GM23338 (cell line): ENCODE results near the gene OMA1. TPM values are rescaled to one million over a fixed set of nuclear protein-coding genes. Genes with fewer than 3 reads are reported as not detected.

ENCODE experiments used
- ATAC-seq: fragments of 200-7000 bp; cut with Tn5 transposase; 3 replicates; pipeline ENCODE4 v1.9.1; 2020
- DNase-seq: peaks from one replicate; pipeline ENCODE4 v3.0.0-alpha.2; 2015; ENCODE audit warnings: low spot score
- H2AFZ ChIP-seq: fragments of 200-600 bp; sonication (generic); 2 replicates; pipeline ENCODE4 v1.8.0; 2016; ENCODE audit warnings: antibody characterized with exemption, mild to moderate bottlenecking, moderate library complexity
- H3F3A ChIP-seq: fragments of 200-600 bp; sonication (generic); replicated peaks from 2 replicates; pipeline ENCODE4 v1.8.0; 2017; ENCODE audit warnings: antibody characterized with exemption, mixed run types, low read depth
- H3K27ac ChIP-seq: fragments of 200-600 bp; sonication (generic); 2 replicates; pipeline ENCODE4 v1.6.1; 2016; ENCODE audit warnings: low read depth
- H3K27me3 ChIP-seq: fragments of 200-600 bp; sonication (generic); 2 replicates; pipeline ENCODE4 v1.8.0; 2016; ENCODE audit warnings: mild to moderate bottlenecking, mixed run types, moderate library complexity; ENCODE audit not compliant: insufficient read depth
- H3K36me3 ChIP-seq: fragments of 200-600 bp; sonication (generic); 2 replicates; pipeline ENCODE4 v1.8.0; 2016; ENCODE audit warnings: mild to moderate bottlenecking; ENCODE audit not compliant: insufficient read depth
- H3K4me1 ChIP-seq: fragments of 200-600 bp; sonication (generic); 2 replicates; pipeline ENCODE4 v1.8.0; 2016; ENCODE audit warnings: mild to moderate bottlenecking, moderate library complexity; ENCODE audit not compliant: insufficient read depth
- H3K4me2 ChIP-seq: fragments of 200-600 bp; sonication (generic); 2 replicates; pipeline ENCODE4 v1.7.1; 2017; ENCODE audit warnings: mixed run types
- H3K4me3 ChIP-seq: fragments of 200-600 bp; sonication (generic); 2 replicates; pipeline ENCODE4 v1.6.1; 2016; ENCODE audit warnings: mixed run types
- H3K79me2 ChIP-seq: fragments of 200-600 bp; sonication (generic); replicated peaks from 2 replicates; pipeline ENCODE4 v1.8.0; 2017; ENCODE audit warnings: mild to moderate bottlenecking; ENCODE audit not compliant: insufficient read depth
- H3K9me2 ChIP-seq: fragments of 200-600 bp; sonication (generic); 2 replicates; pipeline ENCODE4 v1.8.0; 2017; ENCODE audit not compliant: insufficient read depth
- H4K20me1 ChIP-seq: fragments of 200-600 bp; sonication (generic); replicated peaks from 2 replicates; pipeline ENCODE4 v1.8.0; 2017; ENCODE audit warnings: mild to moderate bottlenecking; ENCODE audit not compliant: insufficient read depth
- H3K27ac Mint-ChIP-seq: 2 replicates; pipeline ENCODE4 v1.8.0; 2020; ENCODE audit warnings: inconsistent platforms, mild to moderate bottlenecking, moderate library complexity, mixed read lengths
- H3K27me3 Mint-ChIP-seq: 3 replicates; pipeline ENCODE4 v1.8.0; 2022; ENCODE audit warnings: low read depth, mild to moderate bottlenecking, moderate library complexity, mixed read lengths, inconsistent platforms; ENCODE audit not compliant: insufficient read depth, poor library complexity
- H3K36me3 Mint-ChIP-seq: 3 replicates; pipeline ENCODE4 v1.8.0; 2021; ENCODE audit warnings: low read depth, mild to moderate bottlenecking, inconsistent platforms, moderate library complexity, mixed read lengths
- H3K4me1 Mint-ChIP-seq: 3 replicates; pipeline ENCODE4 v1.8.0; 2020; ENCODE audit warnings: mild to moderate bottlenecking, inconsistent platforms, mixed read lengths
- H3K4me3 Mint-ChIP-seq: 3 replicates; pipeline ENCODE4 v1.8.0; 2021; ENCODE audit warnings: moderate library complexity, mild to moderate bottlenecking, inconsistent platforms, mixed read lengths
- H3K9me3 Mint-ChIP-seq: 3 replicates; pipeline ENCODE4 v1.8.0; 2020; ENCODE audit warnings: moderate library complexity, mild to moderate bottlenecking, inconsistent platforms, mixed read lengths
- CTCF ChIP-seq, 2 experiments: fragments of 200-600 bp in 1 of 2; sonication (generic) in 1 of 2; conservative IDR thresholded peaks; 2 replicates each; pipeline versions ENCODE4 v1.5.1 to v1.6.1; 2016 to 2017; ENCODE audit warnings: antibody characterized with exemption in 2 of 2, low read depth in 2 of 2, mild to moderate bottlenecking in 2 of 2, moderate library complexity in 1 of 2
- EZH2 ChIP-seq: fragments of 200-600 bp; sonication (generic); IDR thresholded peaks from one replicate; pipeline ENCODE4 v1.8.0; 2017; ENCODE audit warnings: antibody characterized with exemption, mild to moderate bottlenecking, low read depth; ENCODE audit not compliant: unreplicated experiment
- JUNB ChIP-seq: IDR thresholded peaks from one replicate; pipeline ENCODE4 v1.6.1; 2016; ENCODE audit warnings: antibody characterized with exemption; ENCODE audit not compliant: unreplicated experiment
- NANOG ChIP-seq: IDR thresholded peaks from 2 replicates; pipeline ENCODE4 v1.6.1; 2016; ENCODE audit warnings: antibody characterized with exemption, borderline replicate concordance
- POLR2AphosphoS5 ChIP-seq: IDR thresholded peaks from 2 replicates; pipeline ENCODE4 v1.6.1; 2016; ENCODE audit warnings: antibody characterized with exemption, low read depth
- STAT1 ChIP-seq: IDR thresholded peaks from one replicate; pipeline ENCODE4 v1.6.1; 2016; ENCODE audit warnings: antibody characterized with exemption; ENCODE audit not compliant: unreplicated experiment
- ZNF114 ChIP-seq: fragments of 250-450 bp; sonication (Bioruptor Pico); IDR thresholded peaks from 2 replicates; pipeline ENCODE4 v1.5.0; 2020; ENCODE audit warnings: mild to moderate bottlenecking, moderate library complexity
- ZNF331 ChIP-seq: fragments of 250-450 bp; sonication (Bioruptor Pico); IDR thresholded peaks from 2 replicates; pipeline ENCODE4 v1.5.0; 2020; ENCODE audit warnings: low read depth, mild to moderate bottlenecking, moderate library complexity
- polyA plus RNA-seq: library from polyadenylated mRNA; unstranded; fragments of >200 nt; fragmentation: Nextera tagmentation; extraction: Ambion mirVana; gene quantifications from 2 replicates; pipeline ENCODE4 v1.2.1, GENCODE V29; 2016
- total RNA-seq: library from RNA; depleted of rRNA; stranded (reverse); fragments of >200 nt; shearing (Covaris generic); gene quantifications from 2 replicates; pipeline ENCODE4 v1.2.3, GENCODE V29; 2014
- TF ChIP-seq, protein P1 (sequence below): IDR thresholded peaks from one replicate; pipeline ENCODE4 v1.6.1; 2018; ENCODE audit warnings: antibody characterized with exemption; ENCODE audit not compliant: unreplicated experiment
- TF ChIP-seq, protein P2 (sequence below): fragments of 250-450 bp; sonication (Bioruptor Pico); IDR thresholded peaks from 2 replicates; pipeline ENCODE4 v1.5.0; 2020; ENCODE audit warnings: mild to moderate bottlenecking, moderate library complexity
- TF ChIP-seq, protein P3 (sequence below): IDR thresholded peaks from 2 replicates; pipeline ENCODE4 v1.6.1; 2016; ENCODE audit warnings: antibody characterized with exemption

OMA1 gene
- total and polyA plus RNA-seq, 2 experiments from 2014 or later, result 21.3 to 33.1 TPM

- H3K4me3 ChIP-seq, result no peak overlapping the region
- H3K27ac Mint-ChIP-seq, result no peak overlapping the region
- peaks cover 36% of the 10 kb centered on the region for H3K4me1 ChIP-seq
- peaks cover 39% of the 10 kb centered on the region for H3K27me3 Mint-ChIP-seq
- no peak overlapping the region for H2AFZ ChIP-seq
- peaks cover 8% of the 10 kb centered on the region for H3K9me3 Mint-ChIP-seq
- no peaks in the 10 kb centered on the region for H4K20me1 ChIP-seq
- H3K4me1 Mint-ChIP-seq, result peaks cover 39% of the 10 kb centered on the region
- H3F3A ChIP-seq, result peaks cover 6% of the 10 kb centered on the region
- H3K9me2 ChIP-seq, result no peaks in the 10 kb centered on the region
- H3K4me3 Mint-ChIP-seq, result no peak overlapping the region
- no peaks in the 10 kb centered on the region; the same call in 2 of the 3 replicates for H3K36me3 Mint-ChIP-seq
- H3K27ac ChIP-seq, result no peak overlapping the region
- H3K4me2 ChIP-seq, result no peak overlapping the region
- ATAC-seq (no peak), DNase-seq (no peak)
- H3K27me3 ChIP-seq, result peaks cover 46% of the 10 kb centered on the region
- no peak for TF ChIP-seq JUNB
- no peak for TF ChIP-seq EZH2
- TF ChIP-seq CTCF (conservative IDR thresholded peaks at IDR 0.05; ENCODE audit: low read depth in 2 of 2), result no peak
- no peak for TF ChIP-seq STAT1
- TF ChIP-seq, protein P1, sequence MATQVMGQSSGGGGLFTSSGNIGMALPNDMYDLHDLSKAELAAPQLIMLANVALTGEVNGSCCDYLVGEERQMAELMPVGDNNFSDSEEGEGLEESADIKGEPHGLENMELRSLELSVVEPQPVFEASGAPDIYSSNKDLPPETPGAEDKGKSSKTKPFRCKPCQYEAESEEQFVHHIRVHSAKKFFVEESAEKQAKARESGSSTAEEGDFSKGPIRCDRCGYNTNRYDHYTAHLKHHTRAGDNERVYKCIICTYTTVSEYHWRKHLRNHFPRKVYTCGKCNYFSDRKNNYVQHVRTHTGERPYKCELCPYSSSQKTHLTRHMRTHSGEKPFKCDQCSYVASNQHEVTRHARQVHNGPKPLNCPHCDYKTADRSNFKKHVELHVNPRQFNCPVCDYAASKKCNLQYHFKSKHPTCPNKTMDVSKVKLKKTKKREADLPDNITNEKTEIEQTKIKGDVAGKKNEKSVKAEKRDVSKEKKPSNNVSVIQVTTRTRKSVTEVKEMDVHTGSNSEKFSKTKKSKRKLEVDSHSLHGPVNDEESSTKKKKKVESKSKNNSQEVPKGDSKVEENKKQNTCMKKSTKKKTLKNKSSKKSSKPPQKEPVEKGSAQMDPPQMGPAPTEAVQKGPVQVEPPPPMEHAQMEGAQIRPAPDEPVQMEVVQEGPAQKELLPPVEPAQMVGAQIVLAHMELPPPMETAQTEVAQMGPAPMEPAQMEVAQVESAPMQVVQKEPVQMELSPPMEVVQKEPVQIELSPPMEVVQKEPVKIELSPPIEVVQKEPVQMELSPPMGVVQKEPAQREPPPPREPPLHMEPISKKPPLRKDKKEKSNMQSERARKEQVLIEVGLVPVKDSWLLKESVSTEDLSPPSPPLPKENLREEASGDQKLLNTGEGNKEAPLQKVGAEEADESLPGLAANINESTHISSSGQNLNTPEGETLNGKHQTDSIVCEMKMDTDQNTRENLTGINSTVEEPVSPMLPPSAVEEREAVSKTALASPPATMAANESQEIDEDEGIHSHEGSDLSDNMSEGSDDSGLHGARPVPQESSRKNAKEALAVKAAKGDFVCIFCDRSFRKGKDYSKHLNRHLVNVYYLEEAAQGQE, result no peak
- TF ChIP-seq POLR2AphosphoS5, result no peak
- no peak for TF ChIP-seq NANOG
- TF ChIP-seq ZNF114 (CRISPR knock-in tag), result no peak
- no peak for TF ChIP-seq ZNF331
- TF ChIP-seq, protein P2, sequence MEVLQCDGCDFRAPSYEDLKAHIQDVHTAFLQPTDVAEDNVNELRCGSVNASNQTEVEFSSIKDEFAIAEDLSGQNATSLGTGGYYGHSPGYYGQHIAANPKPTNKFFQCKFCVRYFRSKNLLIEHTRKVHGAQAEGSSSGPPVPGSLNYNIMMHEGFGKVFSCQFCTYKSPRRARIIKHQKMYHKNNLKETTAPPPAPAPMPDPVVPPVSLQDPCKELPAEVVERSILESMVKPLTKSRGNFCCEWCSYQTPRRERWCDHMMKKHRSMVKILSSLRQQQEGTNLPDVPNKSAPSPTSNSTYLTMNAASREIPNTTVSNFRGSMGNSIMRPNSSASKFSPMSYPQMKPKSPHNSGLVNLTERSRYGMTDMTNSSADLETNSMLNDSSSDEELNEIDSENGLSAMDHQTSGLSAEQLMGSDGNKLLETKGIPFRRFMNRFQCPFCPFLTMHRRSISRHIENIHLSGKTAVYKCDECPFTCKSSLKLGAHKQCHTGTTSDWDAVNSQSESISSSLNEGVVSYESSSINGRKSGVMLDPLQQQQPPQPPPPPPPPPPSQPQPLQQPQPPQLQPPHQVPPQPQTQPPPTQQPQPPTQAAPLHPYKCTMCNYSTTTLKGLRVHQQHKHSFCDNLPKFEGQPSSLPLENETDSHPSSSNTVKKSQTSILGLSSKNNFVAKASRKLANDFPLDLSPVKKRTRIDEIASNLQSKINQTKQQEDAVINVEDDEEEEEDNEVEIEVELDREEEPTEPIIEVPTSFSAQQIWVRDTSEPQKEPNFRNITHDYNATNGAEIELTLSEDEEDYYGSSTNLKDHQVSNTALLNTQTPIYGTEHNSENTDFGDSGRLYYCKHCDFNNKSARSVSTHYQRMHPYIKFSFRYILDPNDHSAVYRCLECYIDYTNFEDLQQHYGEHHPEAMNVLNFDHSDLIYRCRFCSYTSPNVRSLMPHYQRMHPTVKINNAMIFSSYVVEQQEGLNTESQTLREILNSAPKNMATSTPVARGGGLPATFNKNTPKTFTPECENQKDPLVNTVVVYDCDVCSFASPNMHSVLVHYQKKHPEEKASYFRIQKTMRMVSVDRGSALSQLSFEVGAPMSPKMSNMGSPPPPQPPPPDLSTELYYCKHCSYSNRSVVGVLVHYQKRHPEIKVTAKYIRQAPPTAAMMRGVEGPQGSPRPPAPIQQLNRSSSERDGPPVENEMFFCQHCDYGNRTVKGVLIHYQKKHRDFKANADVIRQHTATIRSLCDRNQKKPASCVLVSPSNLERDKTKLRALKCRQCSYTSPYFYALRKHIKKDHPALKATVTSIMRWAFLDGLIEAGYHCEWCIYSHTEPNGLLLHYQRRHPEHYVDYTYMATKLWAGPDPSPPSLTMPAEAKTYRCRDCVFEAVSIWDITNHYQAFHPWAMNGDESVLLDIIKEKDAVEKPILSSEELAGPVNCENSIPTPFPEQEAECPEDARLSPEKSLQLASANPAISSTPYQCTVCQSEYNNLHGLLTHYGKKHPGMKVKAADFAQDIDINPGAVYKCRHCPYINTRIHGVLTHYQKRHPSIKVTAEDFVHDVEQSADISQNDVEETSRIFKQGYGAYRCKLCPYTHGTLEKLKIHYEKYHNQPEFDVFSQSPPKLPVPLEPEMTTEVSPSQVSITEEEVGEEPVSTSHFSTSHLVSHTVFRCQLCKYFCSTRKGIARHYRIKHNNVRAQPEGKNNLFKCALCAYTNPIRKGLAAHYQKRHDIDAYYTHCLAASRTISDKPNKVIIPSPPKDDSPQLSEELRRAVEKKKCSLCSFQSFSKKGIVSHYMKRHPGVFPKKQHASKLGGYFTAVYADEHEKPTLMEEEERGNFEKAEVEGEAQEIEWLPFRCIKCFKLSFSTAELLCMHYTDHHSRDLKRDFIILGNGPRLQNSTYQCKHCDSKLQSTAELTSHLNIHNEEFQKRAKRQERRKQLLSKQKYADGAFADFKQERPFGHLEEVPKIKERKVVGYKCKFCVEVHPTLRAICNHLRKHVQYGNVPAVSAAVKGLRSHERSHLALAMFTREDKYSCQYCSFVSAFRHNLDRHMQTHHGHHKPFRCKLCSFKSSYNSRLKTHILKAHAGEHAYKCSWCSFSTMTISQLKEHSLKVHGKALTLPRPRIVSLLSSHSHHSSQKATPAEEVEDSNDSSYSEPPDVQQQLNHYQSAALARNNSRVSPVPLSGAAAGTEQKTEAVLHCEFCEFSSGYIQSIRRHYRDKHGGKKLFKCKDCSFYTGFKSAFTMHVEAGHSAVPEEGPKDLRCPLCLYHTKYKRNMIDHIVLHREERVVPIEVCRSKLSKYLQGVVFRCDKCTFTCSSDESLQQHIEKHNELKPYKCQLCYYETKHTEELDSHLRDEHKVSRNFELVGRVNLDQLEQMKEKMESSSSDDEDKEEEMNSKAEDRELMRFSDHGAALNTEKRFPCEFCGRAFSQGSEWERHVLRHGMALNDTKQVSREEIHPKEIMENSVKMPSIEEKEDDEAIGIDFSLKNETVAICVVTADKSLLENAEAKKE, result no peak
- TF ChIP-seq, protein P3, sequence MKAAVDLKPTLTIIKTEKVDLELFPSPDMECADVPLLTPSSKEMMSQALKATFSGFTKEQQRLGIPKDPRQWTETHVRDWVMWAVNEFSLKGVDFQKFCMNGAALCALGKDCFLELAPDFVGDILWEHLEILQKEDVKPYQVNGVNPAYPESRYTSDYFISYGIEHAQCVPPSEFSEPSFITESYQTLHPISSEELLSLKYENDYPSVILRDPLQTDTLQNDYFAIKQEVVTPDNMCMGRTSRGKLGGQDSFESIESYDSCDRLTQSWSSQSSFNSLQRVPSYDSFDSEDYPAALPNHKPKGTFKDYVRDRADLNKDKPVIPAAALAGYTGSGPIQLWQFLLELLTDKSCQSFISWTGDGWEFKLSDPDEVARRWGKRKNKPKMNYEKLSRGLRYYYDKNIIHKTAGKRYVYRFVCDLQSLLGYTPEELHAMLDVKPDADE, result no peak
- H3K36me3 ChIP-seq, result no peaks in the 10 kb centered on the region
- no peaks in the 10 kb centered on the region for H3K79me2 ChIP-seq
These were observed 26.6 kb upstream of the OMA1 start for GRCh38 chr1:58573138-58573537.
